A549 (cell line): Measurements from ENCODE around the gene KIT. TPM values are rescaled to one million over a fixed set of nuclear protein-coding genes. Genes with fewer than 3 reads are reported as not detected.

ENCODE experiments used
- ATAC-seq, 2 experiments: fragments of 200-7000 bp in 1 of 2; fragments of >200 bp in 1 of 2; cut with Nextera tagmentation in 1 of 2; cut with Tn5 transposase in 1 of 2; 3 replicates each; pipeline versions ENCODE4 v1.8.0 to v1.9.1; 2018 to 2020; ENCODE audit warnings: mild to moderate bottlenecking in 1 of 2, moderate library complexity in 1 of 2
- CTCF ChIA-PET: fragments of 300-600 bp; sonication (Branson Sonifier 250); formaldehyde crosslinking; extraction: SDS; loops from one replicate; lab custom pipeline; 2021; ENCODE audit warnings: antibody characterized with exemption, inconsistent platforms; lab: Yijun Ruan, JAX
- POLR2A ChIA-PET: fragments of 350-600 bp; formaldehyde crosslinking; extraction: SDS; loops from one replicate; lab custom pipeline; 2021; ENCODE audit warnings: antibody characterized with exemption, inconsistent platforms; lab: Yijun Ruan, JAX
- DNase-seq, 2 experiments: peaks; one replicate each; pipeline versions ENCODE4 v3.0.0 to v3.0.0-alpha.2; 2011 to 2016; ENCODE audit warnings: low read depth in 1 of 2, low spot score in 1 of 2
- FAIRE-seq: peaks from 2 replicates; lab custom pipeline; 2011; peaks lifted over from hg19 to GRCh38; lab: Jason Lieb, UNC
- H3K27ac ChIP-seq, 2 experiments: fragments of >200 bp; sonication (Bioruptor Twin); formaldehyde crosslinking; 3 replicates each; pipeline ENCODE4 v1.5.1; 2016 to 2017
- H3K4me1 ChIP-seq: fragments of >200 bp; sonication (Bioruptor Twin); formaldehyde crosslinking; 3 replicates; pipeline ENCODE4 v1.6.1; 2016
- H3K4me2 ChIP-seq: fragments of >200 bp; sonication (Bioruptor Twin); formaldehyde crosslinking; 3 replicates; pipeline ENCODE4 v1.6.1; 2016
- H3K4me3 ChIP-seq: fragments of >200 bp; sonication (Bioruptor Twin); formaldehyde crosslinking; 3 replicates; pipeline ENCODE4 v1.5.1; 2016
- H3K9me3 ChIP-seq: fragments of >200 bp; sonication (Bioruptor Twin); formaldehyde crosslinking; 3 replicates; pipeline ENCODE4 v1.6.1; 2016
- ESRRA ChIP-seq: fragments of 150-350 bp; IDR thresholded peaks from 2 replicates; pipeline ENCODE4 v1.6.1; 2014; ENCODE audit warnings: mild to moderate bottlenecking, low read length, borderline replicate concordance
- FOSL2 ChIP-seq, 2 experiments: fragments of 450-650 bp in 1 of 2; fragments of >200 bp in 1 of 2; sonication (Bioruptor Twin) in 1 of 2; formaldehyde crosslinking; IDR thresholded peaks; 2 replicates each; pipeline versions ENCODE4 v1.5.0 to v1.6.1; 2016 to 2020; ENCODE audit warnings: mild to moderate bottlenecking in 1 of 2, moderate library complexity in 1 of 2
- HEYL ChIP-seq: fragments of 250-450 bp; sonication (Bioruptor Pico); IDR thresholded peaks from 2 replicates; pipeline ENCODE4 v1.8.0; 2021; ENCODE audit warnings: mild to moderate bottlenecking, moderate library complexity
- KDM5A ChIP-seq: fragments of 200-600 bp; sonication (generic); IDR thresholded peaks from 2 replicates; pipeline ENCODE4 v1.6.1; 2016; ENCODE audit warnings: antibody characterized with exemption, mild to moderate bottlenecking
- MAZ ChIP-seq: fragments of 150-350 bp; IDR thresholded peaks from 2 replicates; pipeline ENCODE4 v1.6.1; 2014; ENCODE audit warnings: antibody characterized with exemption, low read depth, low read length, borderline replicate concordance
- POLR2AphosphoS2 ChIP-seq: conservative IDR thresholded peaks from 2 replicates; pipeline ENCODE4 v1.6.1; 2012; ENCODE audit warnings: low read length, improper control_type of control experiment, inconsistent platforms
- ZC3H11A ChIP-seq: fragments of 450-650 bp; IDR thresholded peaks from 2 replicates; pipeline ENCODE4 v1.6.1; 2014; ENCODE audit warnings: antibody characterized with exemption, mild to moderate bottlenecking
- ZNF302 ChIP-seq: fragments of 250-450 bp; sonication (Bioruptor Pico); IDR thresholded peaks from 2 replicates; pipeline ENCODE4 v1.9.0; 2021; ENCODE audit warnings: inconsistent platforms, mild to moderate bottlenecking, moderate library complexity
- ZSCAN20 ChIP-seq: fragments of 250-450 bp; sonication (Bioruptor Pico); IDR thresholded peaks from 2 replicates; pipeline ENCODE4 v1.8.0; 2022; ENCODE audit warnings: mild to moderate bottlenecking, moderate library complexity
- WGBS: methylation state at CpG from one replicate; pipeline ENCODE4 v1.1.6; 2017; ENCODE audit errors: missing lambda C conversion rate; 5-methylcytosine and 5-hydroxymethylcytosine counted together
- polyA plus RNA-seq, 4 experiments: library from polyadenylated mRNA; depleted of rRNA in 3 of 4; stranded (reverse); fragments of >200 nt; fragmentation: RNase III in 1 of 4; extraction: RNeasy Plus Mini Kit Qiagen cat#74134 plus additional on column Dnase treatment in 1 of 4; gene quantifications; 2 replicates in 3 of 4; 3 replicates in 1 of 4; pipeline ENCODE4 v1.2.3, GENCODE V29; 2011 to 2017
- TF ChIP-seq, protein P1 (sequence below): fragments of >200 bp; sonication (Bioruptor Twin); formaldehyde crosslinking; IDR thresholded peaks from 2 replicates; pipeline ENCODE4 v1.6.1; 2016
- TF ChIP-seq, protein P2 (sequence below): fragments of 150-350 bp; IDR thresholded peaks from 2 replicates; pipeline ENCODE4 v1.6.1; 2014; ENCODE audit warnings: low read depth, mild to moderate bottlenecking, low read length
- TF ChIP-seq, protein P3 (sequence below): IDR thresholded peaks from 2 replicates; pipeline ENCODE4 v1.6.1; 2012
- TF ChIP-seq, protein P4 (sequence below): fragments of 250-450 bp; sonication (Bioruptor Pico); IDR thresholded peaks from 2 replicates; pipeline ENCODE4 v1.5.0; 2021; ENCODE audit warnings: mild to moderate bottlenecking, moderate library complexity, borderline replicate concordance

The KIT gene
- polyA plus RNA-seq, 2 of the 4 experiments (the other 2 are of a cell fraction), result not detected

DNA sequence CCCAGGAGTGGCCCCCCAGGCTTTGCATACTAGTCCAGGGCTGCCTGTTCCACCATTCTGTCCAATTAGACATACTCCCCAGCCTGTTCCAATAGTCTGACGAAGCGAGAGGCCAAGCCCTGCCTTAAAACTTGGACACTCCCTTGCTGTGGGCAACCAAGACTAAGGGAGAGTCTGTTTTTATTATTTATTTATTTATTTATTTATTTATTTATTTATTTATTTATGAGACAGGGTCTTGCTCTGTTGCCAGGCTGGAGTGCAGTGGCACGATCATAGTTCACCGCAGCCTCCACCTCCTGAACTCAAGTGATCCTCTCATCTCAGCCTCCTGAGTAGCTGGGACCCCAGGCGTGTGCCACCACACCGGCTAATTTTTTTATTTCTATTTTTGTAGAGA, 6.6 kb downstream of the KIT start:
- POLR2A ChIA-PET, result no interaction called here
- no peaks in the 10 kb centered on the region for H3K4me1 ChIP-seq
- no peak for FAIRE-seq
- no peak overlapping the region for H3K4me3 ChIP-seq
- H3K4me2 ChIP-seq, result no peak overlapping the region
- 35% methylated on average over 6 of the region's 6 CpGs for WGBS
- CTCF ChIA-PET, result interaction anchor here (0.6 kb wide), 1 partner anchor 153 kb away, joined by 3 read pairs; no protein-coding TSS in a partner anchor
- no peak for DNase-seq
- ATAC-seq, result no peak
- no peak overlapping the region for H3K27ac ChIP-seq
- no peaks in the 10 kb centered on the region for H3K9me3 ChIP-seq
- TF ChIP-seq ZC3H11A (peak; percentile 40), HEYL (no peak)
- TF ChIP-seq, protein P1, sequence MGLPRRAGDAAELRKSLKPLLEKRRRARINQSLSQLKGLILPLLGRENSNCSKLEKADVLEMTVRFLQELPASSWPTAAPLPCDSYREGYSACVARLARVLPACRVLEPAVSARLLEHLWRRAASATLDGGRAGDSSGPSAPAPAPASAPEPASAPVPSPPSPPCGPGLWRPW, result no peak
- TF ChIP-seq, all 56 proteins: peak for 1

DNA sequence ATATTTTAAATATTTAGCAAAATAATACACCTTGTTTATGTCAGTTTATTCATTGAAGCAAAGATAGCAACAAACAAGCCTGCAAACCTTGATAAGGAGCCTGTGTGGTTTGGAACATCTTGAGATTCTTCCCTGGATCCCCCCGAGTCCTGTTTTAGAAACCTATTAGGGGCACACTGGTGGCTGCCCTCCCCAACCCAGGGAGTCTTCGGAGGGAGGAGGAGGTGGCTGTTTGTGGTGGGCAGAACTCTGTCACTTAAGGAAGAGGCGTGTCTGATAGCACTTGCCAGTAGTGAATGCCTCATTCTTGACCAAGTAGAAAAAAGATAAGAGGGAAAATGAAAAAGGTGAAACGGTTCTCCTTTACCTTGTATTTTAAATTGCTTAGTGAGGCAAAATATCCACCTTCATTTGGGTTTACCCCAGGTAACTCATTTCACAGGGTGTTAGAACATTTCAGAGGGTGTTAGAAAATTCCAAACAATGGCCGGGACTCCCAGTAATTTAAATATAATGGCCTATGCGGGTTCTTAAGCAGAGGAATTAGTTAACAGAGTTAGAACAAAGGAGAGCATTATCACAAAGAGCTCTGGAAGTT, 10.4 kb downstream of the KIT start:
- no peak for ATAC-seq
- no peaks in the 10 kb centered on the region for H3K4me1 ChIP-seq
- POLR2A ChIA-PET, result no interaction called here
- H3K4me2 ChIP-seq, result no peak overlapping the region
- no peak overlapping the region for H3K27ac ChIP-seq
- WGBS, result under 1% methylated on average over 6 of the region's 6 CpGs
- CTCF ChIA-PET, result no interaction called here
- no peak for DNase-seq
- TF ChIP-seq FOSL2 (IDR thresholded peaks at IDR 0.05), result no peak
- no peak for TF ChIP-seq FOSL2 (CRISPR knock-in tag; IDR thresholded peaks at IDR 0.05)
- TF ChIP-seq, protein P2, sequence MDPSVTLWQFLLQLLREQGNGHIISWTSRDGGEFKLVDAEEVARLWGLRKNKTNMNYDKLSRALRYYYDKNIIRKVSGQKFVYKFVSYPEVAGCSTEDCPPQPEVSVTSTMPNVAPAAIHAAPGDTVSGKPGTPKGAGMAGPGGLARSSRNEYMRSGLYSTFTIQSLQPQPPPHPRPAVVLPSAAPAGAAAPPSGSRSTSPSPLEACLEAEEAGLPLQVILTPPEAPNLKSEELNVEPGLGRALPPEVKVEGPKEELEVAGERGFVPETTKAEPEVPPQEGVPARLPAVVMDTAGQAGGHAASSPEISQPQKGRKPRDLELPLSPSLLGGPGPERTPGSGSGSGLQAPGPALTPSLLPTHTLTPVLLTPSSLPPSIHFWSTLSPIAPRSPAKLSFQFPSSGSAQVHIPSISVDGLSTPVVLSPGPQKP, result no peak
- TF ChIP-seq, protein P3, sequence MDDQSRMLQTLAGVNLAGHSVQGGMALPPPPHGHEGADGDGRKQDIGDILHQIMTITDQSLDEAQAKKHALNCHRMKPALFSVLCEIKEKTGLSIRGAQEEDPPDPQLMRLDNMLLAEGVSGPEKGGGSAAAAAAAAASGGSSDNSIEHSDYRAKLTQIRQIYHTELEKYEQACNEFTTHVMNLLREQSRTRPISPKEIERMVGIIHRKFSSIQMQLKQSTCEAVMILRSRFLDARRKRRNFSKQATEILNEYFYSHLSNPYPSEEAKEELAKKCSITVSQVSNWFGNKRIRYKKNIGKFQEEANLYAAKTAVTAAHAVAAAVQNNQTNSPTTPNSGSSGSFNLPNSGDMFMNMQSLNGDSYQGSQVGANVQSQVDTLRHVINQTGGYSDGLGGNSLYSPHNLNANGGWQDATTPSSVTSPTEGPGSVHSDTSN, result no peak
- TF ChIP-seq MAZ, result no peak
- no peak for TF ChIP-seq KDM5A
- no peak for TF ChIP-seq ZNF302
- TF ChIP-seq ESRRA, result no peak
- TF ChIP-seq ZSCAN20, result no peak
- no peak for FAIRE-seq
- no peaks in the 10 kb centered on the region for H3K9me3 ChIP-seq
- H3K4me3 ChIP-seq, result no peak overlapping the region

DNA sequence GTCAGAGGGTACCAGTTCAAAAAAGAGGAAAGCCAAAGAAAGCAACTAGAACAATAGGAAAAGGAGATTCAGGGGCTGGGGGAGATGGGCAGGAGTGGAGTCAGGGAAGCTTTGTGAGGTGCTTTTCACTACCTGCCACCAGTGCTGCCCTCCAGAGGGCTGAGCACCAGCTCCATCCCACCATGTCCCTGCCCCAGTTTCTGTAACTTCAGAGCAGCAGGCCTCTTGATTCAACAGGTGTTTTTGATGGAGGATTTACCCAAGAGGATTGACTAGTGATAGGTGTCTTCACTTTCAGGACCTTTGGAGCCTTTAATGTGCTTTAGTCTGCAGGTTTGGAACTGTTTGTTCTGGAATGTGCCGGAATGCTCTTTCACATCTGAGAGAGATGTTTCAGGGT, 12.1 kb downstream of the KIT start:
- no peak overlapping the region for H3K4me3 ChIP-seq
- CTCF ChIA-PET, result interaction anchor here (1.3 kb wide), 1 partner anchor 11 kb away, joined by 3 read pairs; no protein-coding TSS in a partner anchor
- no peak for ATAC-seq
- TF ChIP-seq, protein P4, sequence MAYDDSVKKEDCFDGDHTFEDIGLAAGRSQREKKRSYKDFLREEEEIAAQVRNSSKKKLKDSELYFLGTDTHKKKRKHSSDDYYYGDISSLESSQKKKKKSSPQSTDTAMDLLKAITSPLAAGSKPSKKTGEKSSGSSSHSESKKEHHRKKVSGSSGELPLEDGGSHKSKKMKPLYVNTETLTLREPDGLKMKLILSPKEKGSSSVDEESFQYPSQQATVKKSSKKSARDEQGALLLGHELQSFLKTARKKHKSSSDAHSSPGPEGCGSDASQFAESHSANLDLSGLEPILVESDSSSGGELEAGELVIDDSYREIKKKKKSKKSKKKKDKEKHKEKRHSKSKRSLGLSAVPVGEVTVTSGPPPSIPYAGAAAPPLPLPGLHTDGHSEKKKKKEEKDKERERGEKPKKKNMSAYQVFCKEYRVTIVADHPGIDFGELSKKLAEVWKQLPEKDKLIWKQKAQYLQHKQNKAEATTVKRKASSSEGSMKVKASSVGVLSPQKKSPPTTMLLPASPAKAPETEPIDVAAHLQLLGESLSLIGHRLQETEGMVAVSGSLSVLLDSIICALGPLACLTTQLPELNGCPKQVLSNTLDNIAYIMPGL (CRISPR knock-in tag), result no peak
- no peak for TF ChIP-seq POLR2AphosphoS2
- TF ChIP-seq KDM5A, result no peak
- POLR2A ChIA-PET, result no interaction called here
- no peak for FAIRE-seq
- H3K27ac ChIP-seq, result no peak overlapping the region
- WGBS, result 93% methylated on average over 1 of the region's 1 CpG
- no peaks in the 10 kb centered on the region for H3K9me3 ChIP-seq
- no peak for DNase-seq
- no peaks in the 10 kb centered on the region for H3K4me1 ChIP-seq
- H3K4me2 ChIP-seq, result no peak overlapping the region
